HG03342 (cell line): Measurements from ENCODE around the gene SDF2.
"Not testable (repeated sequence)": the region's sequence is repeated elsewhere in the genome, so short reads cannot be mapped to it uniquely, and the experiment has no call there.

Source experiments
- ATAC-seq: cut with Tn5 transposase; IDR thresholded peaks from one replicate; pipeline ENCODE4 v1.9.1; 2021; ENCODE audit warnings: mild to moderate bottlenecking, moderate library complexity; ENCODE audit not compliant: unreplicated experiment

Gene SDF2

DNA sequence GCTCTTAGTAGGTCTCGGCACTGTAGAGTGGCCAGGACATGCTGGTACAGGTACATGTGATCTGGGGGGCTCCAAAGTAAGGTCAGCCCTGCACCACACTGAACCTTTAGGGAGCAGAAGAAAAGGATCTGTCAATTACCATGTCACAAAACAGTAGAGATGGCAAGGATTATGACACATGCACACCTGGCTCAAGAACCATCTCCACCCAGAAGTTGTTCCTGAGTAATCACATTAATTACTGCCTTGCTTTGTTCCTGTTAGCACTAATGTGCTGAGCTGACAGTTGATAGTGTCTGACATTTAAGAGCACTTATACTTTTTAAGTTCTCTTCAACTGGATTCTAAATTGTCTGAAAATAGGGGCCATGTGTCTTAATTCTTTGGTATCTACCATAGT lies 26.2 kb downstream of the SDF2 start:
- no peak for ATAC-seq

DNA sequence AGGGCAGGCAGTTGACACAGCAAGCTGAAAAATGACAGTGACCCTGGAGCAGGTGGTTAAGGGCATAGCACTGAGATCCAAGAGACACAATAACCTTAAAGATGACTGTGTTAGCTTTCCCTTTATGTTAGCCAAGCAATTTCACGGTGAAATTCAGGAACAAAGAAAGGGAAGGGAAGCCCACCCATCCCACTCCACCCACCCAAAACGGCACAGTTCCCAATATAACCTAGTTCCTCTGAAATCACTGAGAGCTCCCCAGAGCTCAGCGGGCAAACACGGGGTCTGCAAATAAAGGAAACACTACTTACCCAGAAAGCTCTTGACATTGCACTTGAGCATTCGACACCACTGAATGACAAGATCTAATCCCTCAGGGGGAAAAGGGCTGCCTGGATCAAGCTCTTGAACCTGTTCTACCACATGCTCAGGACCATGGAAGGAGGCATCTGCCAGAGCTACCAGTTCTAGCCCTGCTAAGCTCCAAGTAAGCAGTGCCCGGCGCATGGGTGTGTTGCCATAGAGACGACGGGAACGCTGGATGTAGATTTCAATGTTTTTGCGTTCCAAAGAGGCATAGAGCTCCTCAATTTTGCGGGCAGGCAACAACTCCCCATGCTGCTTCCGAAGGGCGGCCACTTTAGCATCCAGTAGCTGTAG lies 27.4 kb downstream of the SDF2 start:
- ATAC-seq: no peak

DNA sequence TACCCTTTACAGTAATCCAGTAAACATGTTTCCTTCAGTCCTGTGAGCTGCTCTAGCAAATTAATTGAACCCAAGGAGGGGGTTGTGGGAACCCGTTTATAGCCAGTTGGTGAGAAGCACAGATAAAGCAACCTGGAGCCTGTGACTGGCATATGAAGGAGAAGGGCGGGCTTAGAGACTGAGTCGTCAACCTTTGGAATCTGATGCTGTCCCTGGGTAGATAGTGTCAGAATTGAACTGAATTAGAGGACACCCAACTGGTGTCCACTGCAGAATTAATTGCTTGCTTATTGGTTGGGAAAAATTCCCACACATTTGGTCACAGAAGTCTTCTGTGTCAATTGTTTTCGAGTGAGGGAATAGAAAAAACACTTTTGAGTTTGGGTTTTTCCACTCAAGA lies 34.9 kb downstream of the SDF2 start:
- ATAC-seq: no peak

DNA sequence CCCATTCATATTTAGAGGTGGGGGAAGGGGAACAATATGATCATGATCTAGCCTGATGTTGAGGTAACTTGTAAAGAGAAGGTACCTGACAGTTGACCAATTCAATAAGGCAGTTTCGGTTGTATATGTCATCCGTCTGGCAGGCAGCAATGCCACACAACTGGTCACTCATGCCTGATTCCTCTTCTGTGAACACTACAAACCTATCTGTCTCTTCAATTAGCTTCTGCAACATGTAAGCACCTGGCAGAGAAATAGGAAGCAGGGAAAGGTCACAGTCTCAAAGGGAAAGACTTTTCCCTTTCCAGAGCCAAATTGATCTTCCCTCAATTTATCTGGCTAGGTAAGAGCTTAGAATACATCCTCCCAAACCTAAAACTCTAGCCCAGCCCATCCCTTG lies 37.6 kb downstream of the SDF2 start:
- no peak for ATAC-seq

DNA sequence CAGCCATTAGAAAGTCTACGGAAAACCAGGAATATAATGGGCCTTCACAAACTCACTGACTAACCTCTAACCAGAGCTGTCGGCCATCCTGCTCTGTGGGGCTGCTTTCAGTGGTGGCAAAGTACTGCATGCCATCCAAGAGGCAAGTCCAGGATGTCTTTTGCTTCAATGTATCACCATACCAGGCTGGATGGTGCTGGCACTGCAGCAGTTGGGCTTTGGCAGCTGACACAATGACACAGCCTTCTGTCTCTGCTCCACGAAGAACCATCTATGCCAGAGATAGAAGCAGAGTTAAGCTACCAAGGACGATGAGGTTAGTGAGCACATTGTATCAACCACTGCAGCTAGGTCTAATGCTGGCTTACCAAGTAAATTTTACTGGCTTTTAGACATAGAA lies 38.0 kb downstream of the SDF2 start:
- no peak for ATAC-seq

DNA sequence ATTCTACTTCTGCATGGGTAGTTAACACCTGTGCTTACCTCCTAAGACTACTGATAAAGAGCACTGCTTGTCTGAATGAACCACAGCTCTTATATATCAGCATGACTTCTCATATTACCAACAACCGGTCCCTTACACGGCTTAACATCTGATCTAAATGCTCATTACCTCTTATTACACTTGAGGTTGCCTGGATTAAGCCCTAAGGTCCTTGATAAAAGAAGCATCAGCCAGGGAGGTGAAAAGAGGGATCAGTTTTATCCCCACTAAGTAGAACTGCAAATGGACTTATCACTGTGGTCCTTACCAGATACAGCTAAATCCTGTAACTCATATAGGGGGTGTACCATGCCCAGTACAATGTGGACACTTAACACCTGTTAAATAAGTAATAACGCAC lies 39.5 kb downstream of the SDF2 start:
- no peak for ATAC-seq

DNA sequence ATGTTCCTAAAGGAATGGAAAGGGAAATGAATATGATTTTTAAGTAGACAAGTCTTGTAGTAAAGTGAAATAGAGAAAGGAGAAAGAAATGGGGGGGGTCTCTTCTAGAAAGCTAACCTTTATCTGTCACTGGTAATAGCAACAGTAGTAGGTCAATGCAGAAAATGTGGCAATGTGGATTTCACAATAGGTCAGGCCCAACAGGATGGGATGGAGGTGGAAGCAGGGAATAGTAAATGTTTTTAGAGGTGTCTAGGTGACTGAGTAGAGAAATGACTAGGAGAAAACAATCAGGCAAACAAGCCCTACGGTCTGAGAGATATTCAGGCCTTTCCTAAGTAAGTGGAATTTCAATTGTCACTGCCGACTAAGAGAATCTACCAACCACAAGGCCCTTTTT lies 41.7 kb downstream of the SDF2 start:
- ATAC-seq: no peak

DNA sequence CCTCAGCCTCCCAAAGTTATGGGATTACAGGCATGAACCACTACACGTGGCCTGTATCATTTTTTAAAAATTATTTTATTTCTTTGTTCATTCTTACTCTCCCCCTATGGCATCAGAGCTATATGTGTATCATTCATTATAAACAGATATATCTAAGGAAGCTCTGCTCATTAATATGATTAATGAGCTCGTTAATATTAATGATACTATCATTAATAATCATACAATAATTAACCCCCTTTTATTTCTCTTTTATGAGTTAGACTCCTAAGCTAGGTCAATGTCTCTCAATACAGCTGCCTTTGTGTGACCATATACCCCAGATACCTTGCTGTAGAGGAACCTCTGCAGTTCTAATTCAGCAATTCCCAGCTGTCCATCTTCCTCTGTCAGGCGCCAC lies 43.2 kb downstream of the SDF2 start:
- ATAC-seq: no peak

DNA sequence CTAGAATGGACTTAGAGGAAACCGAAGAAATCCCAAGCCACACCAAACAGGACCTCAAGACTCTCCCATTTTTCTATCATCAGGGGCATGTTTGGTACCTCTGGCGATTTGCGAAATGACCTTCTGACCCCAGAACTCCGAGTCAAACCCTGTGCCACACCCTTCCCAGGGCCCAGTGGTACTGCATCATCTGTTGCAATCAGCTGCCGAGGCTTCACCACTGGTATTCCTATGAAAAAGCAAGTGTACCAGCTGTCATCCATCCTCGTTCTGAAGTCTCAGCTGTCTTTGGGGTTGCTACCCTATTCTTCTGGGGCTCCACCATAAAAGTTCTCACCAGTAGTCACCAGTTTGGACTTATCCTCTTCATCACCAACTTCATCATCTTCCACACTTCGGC lies 45.4 kb downstream of the SDF2 start:
- ATAC-seq: no peak

DNA sequence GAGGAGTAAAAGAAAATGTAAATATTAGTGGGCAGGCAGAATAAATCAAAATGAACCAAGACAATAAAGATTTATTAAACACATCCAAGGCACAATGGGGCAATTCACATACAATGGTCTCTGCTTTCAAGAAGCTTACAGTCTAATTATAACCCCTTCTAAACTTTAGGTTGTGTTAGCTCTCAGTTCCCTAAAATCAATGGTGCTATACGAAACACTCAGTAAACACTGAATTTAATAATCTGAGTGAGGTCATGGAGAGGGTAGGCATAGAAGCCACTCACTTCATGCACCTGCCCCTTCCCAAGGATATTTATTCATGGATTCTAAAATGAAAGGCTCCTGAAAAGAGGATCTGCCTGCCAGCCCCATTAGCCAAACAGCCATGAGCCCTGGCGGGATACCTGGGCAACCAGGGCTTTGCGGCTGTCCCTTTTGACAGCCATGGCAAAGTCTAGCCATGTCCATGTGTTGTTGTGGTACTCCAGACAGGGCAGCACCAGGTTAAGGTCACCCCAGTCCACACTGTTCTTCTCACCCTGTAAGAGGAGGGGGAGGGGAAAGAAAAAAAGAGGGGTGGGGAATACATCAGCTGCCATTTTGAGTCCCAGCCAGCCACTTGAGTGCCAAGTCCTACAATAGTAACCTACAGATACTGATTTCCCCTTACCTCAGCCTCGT lies 46.3 kb downstream of the SDF2 start:
- no peak for ATAC-seq

DNA sequence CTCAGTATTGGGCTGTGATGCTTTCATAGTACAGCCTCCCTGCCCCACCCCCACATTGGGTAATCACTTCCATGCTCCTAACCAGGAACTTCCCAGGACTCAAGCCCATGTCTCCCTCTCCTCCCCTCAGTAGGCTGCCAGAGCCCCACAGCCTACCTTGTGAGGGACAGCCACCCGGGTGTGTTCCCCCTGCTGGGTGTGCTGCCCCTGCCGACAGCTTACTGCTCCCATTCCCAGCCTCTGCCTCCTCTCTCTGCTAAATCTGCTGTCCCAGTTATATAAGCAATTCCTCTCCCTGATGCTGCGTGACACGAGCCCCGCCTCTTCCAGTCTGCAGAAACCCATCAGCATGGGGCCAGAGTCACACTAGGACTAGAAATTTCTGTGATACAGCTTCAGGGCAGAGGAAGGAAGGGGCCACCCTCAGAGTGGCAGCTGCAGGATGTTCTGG lies 47.8 kb downstream of the SDF2 start, which contains the start of gene RSKR:
Gene RSKR, minus strand, starts transcription at position 255 of the 451 bp plus-strand sequence. Its CDS starts 24 bp downstream, at position 231.
- ATAC-seq: no peak

DNA sequence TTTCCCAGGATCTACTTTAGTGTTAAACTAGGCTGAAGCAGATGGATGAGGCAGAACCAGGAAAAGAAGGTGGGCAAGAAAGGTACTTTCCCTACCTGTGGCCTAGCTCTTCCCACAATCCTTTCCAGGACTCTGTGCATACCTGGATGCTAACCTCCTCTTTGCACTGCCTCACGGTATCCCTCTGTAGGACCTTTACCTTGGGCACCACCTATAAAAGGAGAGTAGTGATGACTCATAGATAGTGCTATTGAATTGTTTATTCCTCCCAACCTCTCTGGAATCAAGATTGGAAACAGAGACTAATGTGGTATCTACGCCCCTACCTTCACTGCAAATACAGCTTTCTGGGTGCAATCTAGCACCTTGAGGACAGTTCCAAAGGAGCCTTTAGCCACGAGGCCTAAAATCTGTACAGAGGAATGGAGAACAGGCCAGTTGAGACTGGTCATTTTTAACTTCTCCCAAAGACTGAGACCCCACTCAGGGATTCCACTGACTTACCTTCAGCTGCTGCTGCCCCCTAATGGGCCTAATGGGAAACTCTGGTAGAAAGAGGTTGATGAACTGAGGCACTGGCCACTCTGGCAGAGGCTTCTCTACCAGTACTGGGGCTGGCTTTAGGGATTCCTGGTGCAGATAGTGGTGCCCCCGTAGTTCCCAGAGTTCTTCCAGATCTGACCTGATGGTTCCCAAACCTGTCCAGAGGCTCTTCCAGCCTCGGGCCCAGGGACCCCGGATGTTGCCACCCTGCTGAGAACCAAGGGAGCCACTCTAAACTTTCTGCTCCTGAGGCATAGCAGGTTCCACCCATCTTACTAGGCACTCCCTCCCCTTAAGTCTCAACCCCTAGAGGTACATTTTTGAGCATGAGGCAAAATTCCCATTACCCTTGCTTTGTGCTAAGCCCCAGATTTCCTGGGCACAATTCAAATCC lies 48.5 kb downstream of the SDF2 start:
- no peak for ATAC-seq

DNA sequence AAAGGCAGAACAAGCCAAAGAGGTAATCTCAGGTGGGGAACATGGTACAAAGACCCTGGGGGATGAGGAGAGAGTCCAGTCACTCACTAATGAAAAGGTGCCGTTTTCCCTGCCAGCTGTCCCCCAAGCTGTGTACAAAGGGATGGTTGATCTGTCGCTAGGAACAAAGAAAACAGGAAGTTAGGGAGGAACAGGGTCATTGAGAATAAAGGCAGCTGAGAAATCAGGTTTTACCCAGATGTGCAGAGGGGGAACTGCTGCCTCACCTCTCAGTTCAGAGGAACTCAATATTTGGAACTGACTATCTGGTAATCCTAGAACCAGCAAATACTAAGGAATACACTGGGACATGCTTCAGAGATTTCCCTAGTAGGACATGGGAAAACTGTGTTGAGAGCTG lies 49.2 kb downstream of the SDF2 start:
- no peak for ATAC-seq

DNA sequence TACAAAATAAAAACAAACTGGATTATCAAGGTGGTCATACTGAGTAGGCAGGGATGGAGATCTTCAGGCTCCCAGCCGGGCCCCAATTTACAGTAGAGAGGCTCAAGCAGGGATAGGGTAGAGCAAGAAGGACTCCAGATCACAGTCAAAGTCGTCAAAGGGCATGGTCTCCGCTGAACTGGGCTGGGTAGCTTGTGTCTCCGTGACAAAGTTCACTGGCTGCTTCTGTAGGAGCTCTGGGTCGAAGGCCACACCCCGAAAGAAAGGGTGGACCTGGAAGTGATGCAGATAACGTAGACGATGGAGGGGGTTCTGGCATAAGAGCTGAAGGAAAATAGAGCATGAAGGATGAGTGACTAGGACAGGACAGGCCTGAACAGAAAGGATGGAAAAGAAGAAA lies 51.3 kb downstream of the SDF2 start:
- ATAC-seq: no peak

DNA sequence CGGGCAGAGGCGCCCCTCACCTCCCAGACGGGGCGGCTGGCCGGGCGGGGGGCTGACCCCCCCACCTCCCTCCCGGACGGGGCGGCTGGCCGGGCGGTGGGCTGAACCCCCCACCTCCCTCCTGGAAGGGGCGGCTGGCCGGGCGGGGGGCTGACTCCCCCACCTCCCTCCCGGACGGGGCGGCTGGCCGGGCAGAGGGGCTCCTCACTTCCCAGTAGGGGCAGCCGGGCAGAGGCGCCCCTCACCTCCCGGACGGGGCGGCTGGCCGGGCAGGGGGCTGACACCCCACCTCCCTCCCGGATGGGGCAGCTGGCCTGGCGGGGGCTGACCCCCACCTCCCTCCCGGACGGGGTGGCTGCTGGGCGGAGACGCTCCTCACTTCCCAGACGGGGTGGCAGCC lies 57.7 kb downstream of the SDF2 start:
- ATAC-seq: not testable (repeated sequence)

DNA sequence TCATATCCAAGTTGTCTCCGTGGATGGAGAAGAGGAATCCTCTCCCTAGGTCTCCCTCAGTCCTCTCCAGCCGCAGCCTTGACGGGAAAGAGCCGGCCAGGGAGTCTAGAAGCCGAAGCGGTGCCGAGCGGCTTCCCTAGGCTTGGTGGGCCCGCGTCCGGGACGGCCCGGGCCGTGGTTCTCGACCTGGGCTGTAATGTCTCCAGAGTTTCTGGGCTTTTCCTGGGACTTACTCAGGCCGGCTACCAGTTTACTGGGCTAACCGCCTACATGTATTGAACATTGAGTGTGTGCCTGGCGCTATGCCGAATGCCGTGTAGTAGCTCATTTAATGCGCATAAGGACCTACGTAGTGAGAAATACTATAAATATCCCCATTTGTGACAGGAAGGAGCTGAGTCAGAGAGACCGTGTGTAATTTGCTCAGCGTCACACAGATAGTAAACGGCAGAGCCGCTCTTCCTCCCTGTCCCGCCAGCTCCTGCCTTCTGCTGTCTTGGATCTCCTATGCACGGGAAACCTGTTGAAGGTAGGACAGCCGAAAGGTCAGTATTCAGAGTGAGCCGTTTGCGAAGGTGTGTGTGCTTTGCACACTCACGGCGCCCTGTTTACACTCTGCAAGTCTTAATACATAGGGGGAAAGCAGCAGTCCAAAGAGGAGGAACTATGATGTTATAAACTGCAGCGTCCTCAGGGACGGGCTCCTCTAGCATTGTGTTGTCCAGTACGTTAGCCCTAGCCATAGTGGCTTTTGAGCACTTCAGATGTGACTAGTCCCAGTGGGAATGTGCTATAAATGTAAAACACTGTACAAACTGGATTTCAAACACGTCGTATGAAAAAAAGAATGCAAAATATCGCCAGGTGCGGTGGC lies 62.2 kb downstream of the SDF2 start:
- ATAC-seq: peak; percentile 33

DNA sequence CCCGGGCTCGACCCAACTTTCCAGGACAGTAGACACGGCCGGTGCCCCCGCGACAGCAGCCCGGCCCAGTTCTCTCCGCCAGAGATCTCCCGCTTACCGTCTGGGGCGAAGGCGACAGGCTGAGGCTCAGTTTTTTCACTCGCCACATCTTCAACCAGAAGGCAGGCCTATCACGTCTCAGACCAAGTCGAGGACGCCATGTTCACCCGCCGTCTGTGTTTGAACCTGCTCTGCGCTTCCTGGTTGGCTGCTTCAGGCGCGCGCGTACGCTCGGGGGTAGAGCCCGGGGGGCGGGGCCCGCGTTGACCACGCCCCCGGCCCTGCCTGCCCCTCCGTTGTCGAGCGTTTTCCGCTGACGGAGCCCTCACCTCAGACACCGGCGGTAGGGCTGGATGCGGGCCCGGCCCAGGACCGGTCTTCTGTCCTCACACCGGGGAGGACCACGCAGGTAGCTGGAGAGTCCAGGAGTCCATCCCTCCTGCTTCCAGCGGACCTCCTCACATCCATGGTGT lies 62.9 kb downstream of the SDF2 start, which contains the start of gene SPAG5:
Gene SPAG5, minus strand, starts transcription at position 227 of the 512 bp plus-strand sequence. Its CDS starts 79 bp downstream, at position 148.
- ATAC-seq: peak; percentile 81

DNA sequence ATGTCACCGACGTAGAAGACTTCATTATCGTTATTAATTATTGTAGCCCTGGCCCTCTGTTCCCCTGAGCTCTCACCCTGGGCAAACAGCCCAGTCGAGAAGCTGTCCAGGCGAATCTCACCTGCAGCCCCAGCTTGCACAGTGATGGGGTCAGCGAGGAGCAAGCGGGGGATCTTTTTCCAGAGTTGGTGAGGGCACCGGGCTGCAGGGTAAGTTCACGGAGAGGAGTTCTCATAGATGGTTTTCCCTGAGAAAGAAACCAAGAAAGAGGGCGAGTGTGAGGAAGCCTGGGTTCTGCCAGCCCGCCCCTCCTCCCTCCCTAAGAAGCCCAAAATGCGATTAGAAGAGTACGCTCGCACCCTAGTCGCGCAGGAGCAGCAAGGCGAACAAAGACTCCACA lies 63.3 kb downstream of the SDF2 start:
- no peak for ATAC-seq
